Subcutaneous abdominal adipose tissue (tissue), 5 donors: Measurements from ENCODE around the gene GPR139.

Experiments used
- H3K27ac ChIP-seq: one replicate; pipeline ENCODE4 v1.7.0; 2013; ENCODE audit warnings: low read depth, mild to moderate bottlenecking, inconsistent platforms, low read length, moderate library complexity
- H3K27me3 ChIP-seq, 5 donors: one replicate each; pipeline ENCODE4 v1.7.0; 2013; ENCODE audit warnings: low read length in 5 of 5, inconsistent platforms in 1 of 5; ENCODE audit not compliant: control insufficient read depth in 5 of 5, insufficient read depth in 4 of 5
- H3K36me3 ChIP-seq, 5 donors: one replicate each; pipeline ENCODE4 v1.7.0; 2013; ENCODE audit warnings: low read length in 5 of 5; ENCODE audit not compliant: control insufficient read depth in 5 of 5, insufficient read depth in 5 of 5
- H3K4me1 ChIP-seq, 5 donors: one replicate each; pipeline ENCODE4 v1.7.0; 2013; ENCODE audit warnings: low read length in 5 of 5, mild to moderate bottlenecking in 3 of 5, moderate library complexity in 1 of 5; ENCODE audit not compliant: control insufficient read depth in 5 of 5, insufficient read depth in 5 of 5
- H3K4me3 ChIP-seq, 5 donors: one replicate each; pipeline ENCODE4 v1.7.0; 2013; ENCODE audit warnings: low read length in 5 of 5, low read depth in 1 of 5
- H3K9ac ChIP-seq, 5 donors: one replicate each; pipeline ENCODE4 v1.7.0; 2013; ENCODE audit warnings: low read length in 5 of 5, mild to moderate bottlenecking in 4 of 5, moderate library complexity in 3 of 5
- H3K9me3 ChIP-seq, 5 donors: one replicate each; pipeline ENCODE4 v1.7.0; 2013; ENCODE audit warnings: low read length in 5 of 5; ENCODE audit not compliant: control insufficient read depth in 5 of 5
- donor health status: healthy.
- donor health status: healthy.
- donor health status: healthy.
- donor health status: healthy.
- donor health status: healthy.

Gene GPR139

GRCh38 chr16:20073203-20074098 lies at the start of gene GPR139:
GPR139 (minus strand) TSS chr16:20073890; CDS start chr16:20073616, 274 bp downstream.
- Histone ChIP-seq H3K27me3 (peaks cover 23 to 53% (median 36%) of the 10 kb centered on the region in 5 donors), H3K36me3 (no peaks in the 10 kb centered on the region), H3K9ac (no peak within 1 kb of the TSS), H3K4me3 (no peak within 1 kb of the TSS), H3K4me1 (no peaks in the 10 kb centered on the region), H3K27ac (no peak within 1 kb of the TSS), H3K9me3 (peaks cover 0 to 3% (median 0%) of the 10 kb centered on the region in 5 donors)

GRCh38 chr16:20122011-20122410 lies 48.3 kb upstream of the GPR139 start:
- Histone ChIP-seq H3K9me3 (peaks cover 4 to 17% (median 16%) of the 10 kb centered on the region in 5 donors), H3K27me3 (peaks cover 0 to 6% (median 0%) of the 10 kb centered on the region in 5 donors), H3K36me3 (no peaks in the 10 kb centered on the region), H3K9ac (no peak overlapping the region), H3K4me1 (no peaks in the 10 kb centered on the region), H3K4me3 (no peak overlapping the region), H3K27ac (no peak overlapping the region)

- peaks cover 0 to 3% (median 0%) of the 10 kb centered on the region in 5 donors for H3K9me3 ChIP-seq
- no peaks in the 10 kb centered on the region for H3K36me3 ChIP-seq
- peaks cover 0 to 4% (median 0%) of the 10 kb centered on the region in 5 donors for H3K27me3 ChIP-seq
- H3K4me1 ChIP-seq = no peaks in the 10 kb centered on the region
- H3K27ac ChIP-seq = no peak overlapping the region
- H3K9ac ChIP-seq = no peak overlapping the region
- no peak overlapping the region for H3K4me3 ChIP-seq
Observed at GRCh38 chr16:20114356-20114755, 40.7 kb upstream of the GPR139 start.

- H3K9me3 ChIP-seq = peaks cover 0 to 3% (median 0%) of the 10 kb centered on the region in 5 donors
- no peaks in the 10 kb centered on the region for H3K4me1 ChIP-seq
- peaks cover 0 to 4% (median 0%) of the 10 kb centered on the region in 5 donors for H3K27me3 ChIP-seq
- H3K27ac ChIP-seq = no peak overlapping the region
- no peak overlapping the region for H3K9ac ChIP-seq
- H3K36me3 ChIP-seq = no peaks in the 10 kb centered on the region
- H3K4me3 ChIP-seq = no peak overlapping the region
Observed at GRCh38 chr16:20111143-20111542, 37.5 kb upstream of the GPR139 start.

GRCh38 chr16:20107083-20107482 lies 33.4 kb upstream of the GPR139 start:
- Histone ChIP-seq H3K4me3 (no peak overlapping the region), H3K9ac (no peak overlapping the region), H3K4me1 (no peaks in the 10 kb centered on the region), H3K36me3 (no peaks in the 10 kb centered on the region), H3K27me3 (peaks cover 0 to 4% (median 0%) of the 10 kb centered on the region in 5 donors), H3K9me3 (no peaks in the 10 kb centered on the region), H3K27ac (no peak overlapping the region)

- Histone ChIP-seq H3K9me3 (no peaks in the 10 kb centered on the region), H3K36me3 (no peaks in the 10 kb centered on the region), H3K27ac (no peak overlapping the region), H3K27me3 (peaks cover 0 to 4% (median 0%) of the 10 kb centered on the region in 5 donors), H3K4me3 (no peak overlapping the region), H3K9ac (no peak overlapping the region), H3K4me1 (no peaks in the 10 kb centered on the region)
Observed at GRCh38 chr16:20104563-20105183, 31.0 kb upstream of the GPR139 start.

- H3K4me3 ChIP-seq = no peak overlapping the region
- H3K4me1 ChIP-seq = no peaks in the 10 kb centered on the region
- no peak overlapping the region for H3K9ac ChIP-seq
- no peak overlapping the region for H3K27ac ChIP-seq
- H3K9me3 ChIP-seq = no peaks in the 10 kb centered on the region
- peaks cover 0 to 8% (median 0%) of the 10 kb centered on the region in 5 donors for H3K27me3 ChIP-seq
- H3K36me3 ChIP-seq = no peaks in the 10 kb centered on the region
Observed at GRCh38 chr16:20102521-20102920, 28.8 kb upstream of the GPR139 start.

- Histone ChIP-seq H3K9me3 (no peaks in the 10 kb centered on the region), H3K9ac (no peak overlapping the region), H3K36me3 (no peaks in the 10 kb centered on the region), H3K27ac (no peak overlapping the region), H3K4me3 (no peak overlapping the region), H3K4me1 (no peaks in the 10 kb centered on the region), H3K27me3 (peaks cover 0 to 6% (median 0%) of the 10 kb centered on the region in 5 donors)
Observed at GRCh38 chr16:20102021-20102420, 28.3 kb upstream of the GPR139 start.

GRCh38 chr16:20099375-20099774 lies 25.7 kb upstream of the GPR139 start:
- Histone ChIP-seq H3K4me3 (no peak overlapping the region), H3K27ac (no peak overlapping the region)

GRCh38 chr16:20094157-20094556 lies 20.5 kb upstream of the GPR139 start:
- Histone ChIP-seq H3K4me1 (no peaks in the 10 kb centered on the region), H3K27me3 (peaks cover 0 to 5% (median 0%) of the 10 kb centered on the region in 5 donors), H3K27ac (no peak overlapping the region), H3K9me3 (no peaks in the 10 kb centered on the region), H3K9ac (no peak overlapping the region), H3K4me3 (no peak overlapping the region), H3K36me3 (no peaks in the 10 kb centered on the region)

More at GRCh38 chr16:20099375-20099774, 25.7 kb upstream of the GPR139 start:
- H3K4me1 ChIP-seq = no peaks in the 10 kb centered on the region
- no peaks in the 10 kb centered on the region for H3K36me3 ChIP-seq
- H3K9me3 ChIP-seq = no peaks in the 10 kb centered on the region
- peaks cover 0 to 5% (median 0%) of the 10 kb centered on the region in 5 donors for H3K27me3 ChIP-seq
- H3K9ac ChIP-seq = no peak overlapping the region
